Iris pigment epithelial cell (primary cell): ENCODE data around the gene SPATA2.
A peak's percentile ranks its signal among the peaks of the same experiment; 100 is the strongest.
"Not testable (repeated sequence)": the region's sequence is repeated elsewhere in the genome, so short reads cannot be mapped to it uniquely, and the experiment has no call there.

ENCODE experiments used
- DNase-seq: peaks from one replicate; pipeline ENCODE4 v3.0.0-alpha.2; 2011; ENCODE audit warnings: low read depth

Gene SPATA2, protein sequence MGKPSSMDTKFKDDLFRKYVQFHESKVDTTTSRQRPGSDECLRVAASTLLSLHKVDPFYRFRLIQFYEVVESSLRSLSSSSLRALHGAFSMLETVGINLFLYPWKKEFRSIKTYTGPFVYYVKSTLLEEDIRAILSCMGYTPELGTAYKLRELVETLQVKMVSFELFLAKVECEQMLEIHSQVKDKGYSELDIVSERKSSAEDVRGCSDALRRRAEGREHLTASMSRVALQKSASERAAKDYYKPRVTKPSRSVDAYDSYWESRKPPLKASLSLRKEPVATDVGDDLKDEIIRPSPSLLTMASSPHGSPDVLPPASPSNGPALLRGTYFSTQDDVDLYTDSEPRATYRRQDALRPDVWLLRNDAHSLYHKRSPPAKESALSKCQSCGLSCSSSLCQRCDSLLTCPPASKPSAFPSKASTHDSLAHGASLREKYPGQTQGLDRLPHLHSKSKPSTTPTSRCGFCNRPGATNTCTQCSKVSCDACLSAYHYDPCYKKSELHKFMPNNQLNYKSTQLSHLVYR

DNA sequence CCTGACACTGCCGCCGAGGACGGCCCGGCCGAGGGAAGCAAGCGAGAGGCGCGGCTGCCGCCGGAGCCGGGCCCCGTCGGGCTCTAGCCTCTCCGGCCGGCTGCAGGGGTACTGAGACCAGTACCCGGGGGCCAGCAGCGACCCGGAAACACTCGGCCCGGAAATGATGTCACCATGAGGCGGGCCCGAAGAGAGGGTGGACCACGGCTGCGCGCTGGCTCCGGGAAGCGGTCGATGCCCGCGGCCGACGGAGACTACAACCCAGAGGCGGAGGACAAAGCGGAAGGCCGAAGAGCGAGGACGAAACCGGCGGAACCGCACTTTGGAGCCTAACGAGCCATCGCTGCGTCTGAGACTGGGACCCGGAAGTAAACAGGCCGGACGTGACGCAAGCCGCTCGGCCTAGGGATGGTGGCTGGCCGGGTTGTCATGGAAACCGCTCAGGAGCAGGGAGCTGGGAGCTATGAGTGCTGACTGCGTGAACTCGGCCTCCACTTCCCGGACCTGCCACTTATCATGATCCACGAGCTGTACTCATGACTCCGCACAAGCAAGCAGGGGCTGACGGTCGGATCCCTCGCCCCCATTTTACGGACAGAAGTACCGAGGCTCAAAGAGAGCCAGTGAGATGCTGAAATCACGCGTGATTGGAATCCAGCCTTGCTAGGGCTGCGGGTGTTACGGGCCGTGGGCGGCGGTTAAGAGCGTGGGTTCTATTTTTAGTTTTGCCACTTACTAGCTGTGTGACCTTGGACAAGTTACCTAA is at the start of gene SPATA2:
Gene SPATA2, minus strand, starts transcription at position 150 of the 766 bp plus-strand sequence. CDS start 7,039 bp downstream, outside the sequence.
- peak; percentile 93 for DNase-seq

DNA sequence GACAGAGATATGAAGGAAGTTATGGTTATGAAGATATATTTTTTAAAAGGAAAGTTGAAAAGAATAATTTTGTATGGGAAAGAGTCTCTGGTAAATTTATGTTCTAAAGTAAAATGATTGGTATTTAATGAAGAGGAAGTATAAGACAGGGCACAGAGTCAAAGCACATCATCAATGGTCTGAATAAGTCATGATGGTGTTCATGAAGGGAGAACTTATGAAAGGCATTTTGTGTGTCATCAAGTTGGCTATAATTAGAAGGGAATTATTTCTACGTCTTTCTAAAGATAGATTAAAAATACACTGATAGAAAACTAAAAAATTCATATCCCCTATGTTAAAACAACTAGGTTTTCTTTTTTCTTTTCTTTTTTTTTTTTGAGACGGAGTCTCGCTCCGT is 46.1 kb upstream of the SPATA2 start:
- no peak for DNase-seq

DNA sequence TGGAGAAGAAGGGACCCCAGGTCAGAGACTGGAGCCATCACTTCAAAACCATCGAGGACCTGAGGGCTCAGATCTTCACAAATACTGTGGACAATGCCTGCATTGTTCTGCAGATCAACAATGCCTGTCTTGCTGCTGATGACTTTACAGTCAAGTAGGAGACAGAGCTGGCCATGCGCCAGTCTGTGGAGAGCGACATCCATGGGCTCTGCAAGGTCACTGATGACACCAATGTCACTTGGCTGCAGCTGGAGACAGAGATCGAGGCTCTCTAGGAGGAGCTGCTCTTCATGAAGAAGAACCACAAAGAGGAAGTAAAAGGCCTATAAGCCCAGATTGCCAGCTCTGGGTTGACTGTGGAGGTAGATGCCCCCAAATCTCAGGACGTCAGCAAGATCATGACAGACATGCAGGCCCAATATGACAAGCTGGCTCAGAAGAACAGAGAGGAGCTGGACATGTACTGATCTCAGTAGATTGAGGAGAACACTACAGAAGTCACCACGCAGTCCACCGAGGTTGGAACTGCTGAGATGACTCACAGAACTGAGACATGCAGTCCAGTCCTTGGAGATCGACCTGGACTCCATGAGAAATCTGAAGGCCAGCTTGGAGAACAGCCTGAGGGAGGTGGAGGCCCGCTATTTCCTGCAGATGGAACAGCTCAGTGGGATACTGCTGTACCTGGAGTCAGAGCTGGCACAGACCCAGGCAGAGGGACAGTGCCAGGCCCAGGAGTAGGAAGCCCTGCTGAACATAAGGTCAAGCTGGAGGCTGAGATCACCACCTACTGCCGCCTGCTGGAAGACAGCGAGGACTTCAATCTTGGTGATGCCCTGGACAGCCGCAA is 42.0 kb upstream of the SPATA2 start:
- not testable (repeated sequence) for DNase-seq

DNA sequence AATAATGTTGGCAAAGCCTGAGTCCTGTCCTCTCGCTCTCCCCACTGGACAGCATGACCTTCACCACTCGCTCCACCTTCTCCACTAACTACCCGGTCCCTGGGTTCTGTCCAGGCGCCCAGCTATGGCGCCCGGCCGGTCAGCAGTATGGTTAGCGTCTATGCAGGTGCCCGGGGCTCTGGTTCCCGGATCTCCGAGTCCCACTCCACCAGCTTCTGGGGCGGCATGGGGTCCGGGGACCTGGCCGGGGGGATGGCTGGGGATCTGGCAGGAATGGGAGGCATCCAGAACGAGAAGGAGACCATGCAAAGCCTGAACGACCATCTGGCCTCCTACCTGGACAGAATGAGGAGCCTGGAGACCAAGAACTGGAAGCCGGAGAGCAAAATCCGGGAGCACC is 41.4 kb upstream of the SPATA2 start:
- no peak for DNase-seq

DNA sequence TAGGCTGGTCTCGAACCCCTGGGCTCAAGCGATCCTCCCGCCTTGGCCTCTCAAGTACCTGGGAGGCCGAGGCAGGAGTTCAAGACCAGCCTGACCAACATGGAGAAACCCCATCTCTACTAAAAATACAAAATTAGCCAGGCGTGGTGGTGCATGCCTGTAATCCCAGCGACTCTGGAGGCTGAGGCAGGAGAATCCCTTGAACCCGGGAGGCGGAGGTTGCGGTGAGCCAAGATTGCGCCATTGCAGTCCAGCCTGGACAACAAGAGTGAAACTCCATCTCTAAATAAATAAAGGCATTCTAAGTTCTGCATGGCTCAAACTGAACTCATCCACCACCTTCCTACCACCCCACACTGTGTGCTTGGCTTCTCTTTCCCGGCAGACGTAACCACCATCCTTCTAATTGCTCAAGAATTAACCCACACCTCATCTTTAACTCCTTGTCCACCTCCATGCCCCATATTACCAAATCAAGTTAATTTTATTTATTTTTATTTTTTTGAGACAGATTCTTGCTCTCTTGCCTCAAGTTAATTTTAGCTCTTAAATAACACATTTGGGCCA is 40.6 kb upstream of the SPATA2 start:
- not testable (repeated sequence) for DNase-seq

DNA sequence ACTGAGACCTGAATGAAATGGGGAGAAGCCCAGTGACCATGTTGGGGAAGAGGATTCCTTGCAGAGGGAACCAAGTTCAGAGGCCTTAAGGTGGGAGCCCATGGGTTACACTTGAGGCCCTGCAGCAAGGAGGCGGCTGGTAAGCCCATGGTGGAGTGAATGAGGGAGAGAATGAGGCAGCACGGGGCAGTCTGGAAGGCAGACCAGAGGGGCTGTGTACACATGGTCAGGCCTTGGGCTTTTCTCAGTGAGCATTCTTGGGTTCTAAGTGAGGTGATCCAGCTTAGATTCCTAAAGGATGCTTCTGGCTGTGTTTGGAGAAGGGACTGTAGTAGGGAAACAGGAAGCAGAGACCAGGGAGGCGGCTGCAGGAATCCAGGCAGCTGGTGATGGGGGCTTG is 39.8 kb upstream of the SPATA2 start:
- no peak for DNase-seq

DNA sequence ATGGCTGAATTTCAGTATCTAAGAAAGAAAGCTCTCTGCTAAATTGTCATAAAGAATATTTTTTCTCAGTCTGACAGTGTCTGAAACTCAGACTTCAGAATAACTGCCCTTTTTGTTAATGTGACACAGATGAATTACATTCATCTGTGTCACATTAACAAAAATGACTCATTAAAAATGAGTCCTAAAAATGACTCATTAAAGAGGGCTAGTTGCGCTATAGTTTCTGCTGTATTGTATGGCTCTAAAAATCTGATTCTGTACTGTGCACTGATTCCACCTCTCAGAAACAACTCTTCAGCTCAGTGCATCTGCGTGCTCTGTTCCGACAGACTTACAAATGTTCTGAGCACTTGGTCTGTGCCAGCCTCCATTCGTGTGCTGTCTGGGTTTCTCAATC is 35.8 kb upstream of the SPATA2 start:
- peak; percentile 49 for DNase-seq

DNA sequence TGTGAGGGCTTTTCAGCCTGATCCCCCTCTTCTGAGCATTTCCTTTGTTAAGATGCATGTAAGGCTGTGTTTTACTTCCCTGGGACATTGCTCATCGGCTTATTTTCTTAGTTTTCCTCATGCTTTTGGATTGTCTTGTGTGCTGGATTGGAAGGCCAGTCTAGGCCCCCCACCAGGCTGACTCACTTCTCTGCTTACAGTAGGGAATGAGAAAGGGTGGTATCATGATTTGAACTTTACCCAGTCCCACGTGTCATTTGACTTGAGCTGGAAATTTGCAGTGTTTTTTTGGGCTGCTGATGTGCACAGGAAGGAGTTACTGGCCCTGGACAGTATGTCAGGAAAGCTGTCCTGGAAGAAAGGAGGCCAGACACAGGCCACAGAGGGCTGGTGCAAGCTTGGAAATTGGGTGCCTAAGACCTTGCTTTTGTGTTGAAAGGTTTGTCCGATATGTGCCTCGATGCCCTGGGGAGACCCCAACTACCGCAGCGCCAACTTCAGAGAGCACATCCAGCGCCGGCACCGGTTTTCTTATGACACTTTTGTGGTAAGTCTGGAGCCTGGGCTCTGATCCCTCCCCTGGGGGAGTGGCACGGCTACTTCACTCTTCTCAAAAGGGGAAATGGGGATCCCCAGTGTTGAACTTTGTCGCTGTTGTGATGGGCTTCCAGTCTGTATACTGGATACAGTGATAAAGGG is 33.6 kb upstream of the SPATA2 start:
- DNase-seq, result peak; percentile 97

DNA sequence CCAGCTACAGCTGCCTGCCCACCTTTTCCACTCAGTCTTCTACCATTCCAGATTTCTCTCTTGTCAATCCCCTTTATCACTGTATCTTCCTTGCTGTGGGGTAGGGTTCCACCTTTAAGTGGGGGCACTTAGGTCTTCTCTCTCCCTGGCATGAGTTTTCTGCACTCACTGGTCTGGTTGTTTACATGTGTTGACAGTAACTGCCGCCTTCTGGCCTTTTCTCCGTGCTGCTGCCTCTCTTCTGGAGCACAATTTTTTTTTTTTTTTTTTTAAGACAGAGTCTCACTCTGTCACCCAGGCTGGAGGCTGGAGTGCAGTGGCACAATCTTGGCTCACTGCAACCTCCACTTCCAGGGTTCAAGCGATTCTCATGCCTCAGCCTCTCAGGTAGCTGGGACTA is 32.8 kb upstream of the SPATA2 start:
- DNase-seq, result peak; percentile 18

DNA sequence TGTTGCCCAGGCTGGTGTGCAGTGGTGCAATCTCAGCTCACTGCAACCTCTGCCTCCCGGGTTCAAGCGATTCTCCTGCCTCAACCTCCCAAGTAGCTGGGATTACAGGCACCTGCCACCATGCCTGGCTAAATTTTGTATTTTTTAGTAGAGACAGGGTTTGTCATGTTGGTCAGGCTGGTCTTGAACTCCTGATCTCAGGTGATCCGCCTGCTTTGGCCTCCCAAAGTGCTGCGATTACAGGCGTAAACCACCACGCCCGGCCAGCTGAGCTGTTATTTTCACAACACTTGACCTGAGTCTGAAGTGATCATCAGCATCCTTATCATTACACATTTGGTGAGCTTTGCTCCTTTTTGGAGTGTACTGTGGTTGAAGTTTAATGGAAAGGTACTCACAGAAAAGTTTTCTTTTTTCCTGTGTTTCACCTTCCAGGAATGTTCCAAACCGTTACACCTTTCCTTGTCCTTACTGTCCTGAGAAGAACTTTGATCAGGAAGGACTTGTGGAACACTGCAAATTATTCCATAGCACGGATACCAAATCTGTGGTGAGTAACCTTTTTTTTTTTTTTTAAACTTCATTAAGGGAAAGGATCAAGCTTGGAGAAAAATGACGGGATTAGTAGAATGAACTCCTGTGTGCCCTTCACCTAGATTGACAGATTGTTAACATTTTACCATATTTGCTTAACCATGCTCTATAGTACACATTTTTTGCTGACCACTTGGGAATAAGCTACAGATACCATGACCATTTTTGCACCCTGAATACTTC is 30.6 kb upstream of the SPATA2 start:
- no peak for DNase-seq

DNA sequence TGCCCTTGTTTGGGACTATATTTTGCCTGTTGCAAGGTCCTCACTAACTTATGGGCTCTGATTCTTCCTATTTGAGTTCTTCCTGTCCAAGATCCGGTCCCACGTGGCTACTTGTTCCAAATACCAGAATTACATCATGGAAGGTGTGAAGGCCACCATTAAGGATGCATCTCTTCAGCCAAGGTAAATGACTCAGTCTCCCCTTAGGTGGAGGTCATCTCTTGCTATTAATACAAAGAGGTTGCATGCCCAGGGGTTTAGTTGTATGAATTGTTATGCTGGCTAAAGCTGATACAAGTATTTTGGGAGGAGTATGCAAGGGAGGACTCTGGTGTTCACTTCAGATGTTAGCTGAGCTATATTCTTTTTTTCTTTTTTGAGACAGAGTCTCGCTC is 30.0 kb upstream of the SPATA2 start:
- DNase-seq, result no peak

DNA sequence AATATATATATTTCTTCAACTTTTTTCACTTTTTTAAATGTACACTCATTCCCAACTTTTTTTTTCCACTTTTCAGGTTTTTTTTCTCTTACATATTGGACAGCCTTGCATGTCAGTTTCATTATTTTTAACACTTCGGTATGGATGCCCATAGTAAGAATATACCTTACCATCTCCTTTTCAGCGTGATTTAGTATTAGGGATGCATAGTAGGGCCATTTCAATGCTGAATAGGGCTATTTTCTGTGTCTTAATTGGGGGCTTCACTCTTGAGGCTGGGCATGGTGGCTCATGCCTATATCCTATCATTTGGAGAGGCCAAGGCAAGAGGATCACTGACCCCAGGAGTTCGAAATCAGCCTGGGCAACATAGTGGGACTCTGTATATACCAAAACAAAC is 27.6 kb upstream of the SPATA2 start:
- DNase-seq, result no peak

DNA sequence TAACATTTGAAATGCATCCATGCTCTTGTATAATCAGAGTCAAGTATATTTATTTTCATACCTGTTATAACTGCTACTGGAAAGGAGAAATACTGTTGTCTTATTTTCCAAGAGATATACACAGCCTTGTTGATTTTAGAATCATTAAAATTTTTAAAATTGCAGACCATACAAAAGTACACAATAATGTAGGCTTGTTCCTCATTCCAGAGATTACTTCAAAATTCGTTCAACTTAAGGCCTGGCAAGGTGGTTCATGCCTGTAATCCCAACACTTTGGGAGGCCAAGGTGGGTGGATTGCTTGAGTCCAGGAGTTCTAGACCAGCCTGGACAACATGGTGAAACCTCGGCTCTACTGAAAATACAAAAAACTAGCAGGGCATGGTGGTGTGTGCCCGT is 27.0 kb upstream of the SPATA2 start:
- DNase-seq, result no peak

DNA sequence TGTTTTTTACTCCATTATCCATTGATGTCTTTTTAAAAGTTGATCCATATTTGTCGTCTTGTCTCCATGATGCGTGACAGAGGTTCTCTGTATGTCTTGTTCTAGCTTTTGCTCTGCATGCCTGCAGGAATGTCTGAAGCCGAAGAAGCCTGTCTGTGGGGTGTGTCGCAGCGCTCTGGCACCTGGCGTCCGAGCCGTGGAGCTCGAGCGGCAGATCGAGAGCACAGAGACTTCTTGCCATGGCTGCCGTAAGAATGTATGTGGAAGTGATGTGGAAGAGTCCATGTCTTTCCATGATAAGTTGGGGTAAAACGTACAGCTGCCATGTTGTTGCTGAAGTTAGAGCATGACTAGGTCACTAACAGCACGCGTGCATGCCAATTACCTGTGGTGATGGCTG is 26.1 kb upstream of the SPATA2 start:
- DNase-seq, result no peak

DNA sequence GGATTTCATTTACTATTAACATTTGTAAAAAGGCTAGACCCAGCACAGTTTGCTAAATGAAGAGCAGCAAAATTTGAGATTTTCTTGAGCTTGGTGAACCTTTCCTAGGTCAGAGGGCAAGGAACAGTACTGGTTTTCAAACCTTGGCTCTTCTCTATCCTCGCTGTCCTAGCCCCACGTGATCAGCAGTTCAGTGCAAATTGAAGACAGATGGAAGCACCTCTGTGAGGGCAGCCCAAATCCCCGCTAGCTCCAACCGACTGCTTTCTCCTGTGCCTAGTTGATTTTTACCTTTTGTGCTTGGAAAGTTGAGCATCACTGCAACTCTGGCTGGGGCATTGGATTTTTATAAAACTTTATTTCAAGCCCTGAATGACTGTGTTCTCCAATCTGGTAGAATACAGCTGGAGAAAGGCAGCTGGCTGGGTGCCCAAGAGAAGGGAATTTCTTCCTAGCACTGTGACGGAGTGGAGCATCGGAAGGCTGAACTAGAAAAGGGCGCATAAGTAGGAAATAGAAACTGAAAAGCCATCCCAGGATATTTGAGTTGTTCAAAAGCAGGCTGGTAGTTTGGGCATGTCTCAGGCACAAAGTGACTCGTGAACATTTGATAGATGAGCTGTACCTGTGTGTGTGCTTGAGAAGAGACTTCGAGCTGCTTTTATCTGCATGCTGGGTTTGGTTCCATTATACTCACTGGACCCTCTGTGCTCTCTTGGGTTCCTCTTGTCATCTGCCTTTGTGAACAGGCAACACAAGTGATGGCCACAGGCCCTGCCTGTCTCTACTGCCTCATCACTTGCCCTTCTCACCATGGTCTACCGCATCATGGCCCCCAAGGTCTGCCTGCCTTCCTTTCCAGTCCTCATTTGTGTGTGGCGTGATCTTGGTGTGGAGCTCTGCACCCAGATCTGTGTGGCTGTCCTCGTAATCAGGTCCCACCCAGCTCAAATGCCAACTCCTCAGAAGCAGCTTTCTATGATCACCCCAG is 23.1 kb upstream of the SPATA2 start:
- DNase-seq, result peak; percentile 84

DNA sequence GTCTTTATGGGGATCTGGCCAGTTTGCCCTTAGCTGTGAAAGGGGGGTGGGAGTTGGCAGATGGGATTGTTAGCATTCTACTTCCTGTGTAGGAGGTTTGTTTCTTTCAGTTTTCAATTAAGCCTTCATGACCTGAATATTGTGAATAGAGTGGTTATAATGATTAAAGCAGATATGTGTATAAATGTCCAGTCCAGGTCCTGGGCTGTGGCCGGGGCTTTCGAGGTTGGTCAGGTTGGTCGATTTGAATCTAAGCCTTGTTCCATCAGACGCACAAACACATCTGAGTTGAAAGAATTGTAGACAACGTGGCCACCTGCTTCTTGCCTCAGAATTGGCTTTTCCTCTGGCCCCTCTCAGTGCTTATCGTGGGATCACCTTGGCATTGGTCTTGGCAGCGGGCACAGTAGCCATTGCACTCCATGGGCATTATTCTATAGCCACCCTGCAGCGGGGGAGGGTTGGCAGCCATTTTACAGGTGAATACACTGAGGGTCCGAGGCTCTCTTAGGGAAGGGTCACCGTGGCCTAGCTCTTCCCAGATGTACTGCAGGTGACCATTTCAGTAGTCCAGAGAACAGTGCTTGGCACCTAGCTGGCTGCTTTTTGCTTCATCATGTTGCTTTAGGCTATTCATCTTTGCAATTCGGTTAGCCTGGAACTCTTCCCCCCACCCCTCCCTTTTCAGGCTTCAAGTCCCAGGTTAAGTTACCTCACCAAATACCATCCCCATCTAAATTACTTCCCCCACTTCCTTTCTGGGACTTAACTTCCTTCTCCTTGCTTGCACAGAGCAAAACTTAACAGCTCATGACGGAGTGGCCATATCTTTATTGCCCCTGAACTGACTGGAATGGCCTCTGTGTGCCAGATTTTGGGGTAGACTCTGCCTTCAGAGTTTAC is 21.9 kb upstream of the SPATA2 start:
- no peak for DNase-seq

DNA sequence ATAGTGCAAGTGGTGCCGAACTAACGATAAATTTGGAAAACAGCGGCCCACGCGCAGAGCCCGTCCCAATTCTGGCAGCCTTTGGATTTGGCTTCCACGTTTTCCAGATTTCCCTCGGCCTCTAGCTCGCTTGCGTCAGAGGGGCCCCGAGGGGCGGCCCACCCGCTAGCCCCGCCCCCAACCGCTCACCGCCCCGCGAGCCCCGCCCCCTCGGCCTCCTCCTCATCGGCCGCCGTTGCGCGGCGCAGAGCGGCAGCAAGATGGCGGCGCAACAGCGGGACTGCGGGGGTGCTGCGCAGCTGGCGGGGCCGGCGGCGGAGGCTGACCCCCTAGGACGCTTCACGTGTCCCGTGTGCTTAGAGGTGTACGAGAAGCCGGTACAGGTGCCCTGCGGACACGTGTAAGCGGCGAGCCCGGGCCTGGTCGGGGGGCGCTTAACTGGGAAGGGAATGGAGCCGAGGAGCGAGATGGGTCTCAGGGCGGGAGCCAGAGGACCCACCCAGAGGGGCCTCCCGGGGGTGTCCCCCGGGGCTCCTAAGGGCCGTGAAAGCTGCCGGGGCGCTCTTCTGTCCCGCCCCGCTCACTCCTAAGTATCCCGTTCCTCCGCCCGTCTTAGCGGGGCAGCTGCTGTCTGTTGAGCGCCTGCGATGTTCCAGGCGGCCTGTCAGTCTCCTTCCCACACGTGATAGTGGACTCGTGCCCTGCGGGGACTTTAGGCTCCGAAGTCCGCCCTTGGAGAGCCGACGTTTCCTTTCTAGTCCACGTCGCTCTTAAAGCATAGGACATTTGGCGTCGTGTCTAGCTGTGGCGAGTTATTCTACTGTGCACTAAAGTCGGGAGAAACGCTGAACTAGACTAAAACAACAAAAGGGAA is 21.1 kb upstream of the SPATA2 start, which contains the start of gene RNF114:
Gene RNF114, plus strand, starts transcription at position 245 of the 874 bp plus-strand sequence. Its CDS starts 16 bp downstream, at position 261.
- DNase-seq, result peak; percentile 85
